ENCODE measurements around the gene GADD45G. TPM values are rescaled to one million over a fixed set of nuclear protein-coding genes. Genes with fewer than 3 reads are reported as not detected.

GADD45G gene
- total and polyA plus RNA-seq, 10 of the 15 experiments (the other 5 are each of a cell fraction or from before 2014, with no cell fraction given): 0.07 to 1.00 (median 0.29) TPM; not detected in 4

DNA sequence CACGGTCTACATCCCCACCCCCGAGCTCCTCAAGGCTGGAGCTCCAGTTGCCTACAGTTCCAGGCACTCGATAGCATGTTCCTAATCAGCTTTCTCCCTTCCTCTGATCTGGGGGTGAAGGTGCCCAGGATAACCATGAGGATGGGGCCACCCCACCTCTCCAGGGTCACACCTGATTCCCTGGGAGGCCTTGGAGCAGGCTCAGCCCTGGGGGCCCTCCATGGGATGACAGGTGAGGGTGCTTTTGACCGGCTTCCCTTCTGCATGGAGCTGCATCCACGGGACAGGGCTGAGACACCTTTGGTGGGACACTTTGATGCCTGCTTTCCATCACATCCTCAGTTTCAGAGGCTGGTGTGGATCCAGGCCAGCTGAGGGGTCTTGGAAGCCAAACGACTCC is 28.6 kb downstream of the GADD45G start:
- H3K27me3 ChIP-seq (replicated peaks in 1 of 2; ENCODE audit: control insufficient read depth in 2 of 2, insufficient read depth in 2 of 2, low read length in 1 of 2): peaks cover 0 to 8% of the 10 kb centered on the region in 2 experiments; a peak in 3 of 4 replicates
- H3K4me1 ChIP-seq (ENCODE audit: control insufficient read depth, insufficient read depth, low read length): no peaks in the 10 kb centered on the region
- H3K4me2 ChIP-seq (ENCODE audit: control insufficient read depth, insufficient read depth): no peak overlapping the region
- ATAC-seq (no peak), FAIRE-seq (no peak), DNase-seq (ENCODE audit: low read depth, low spot score) (no peak)
- no peak overlapping the region for H3K27ac ChIP-seq (ENCODE audit: control insufficient read depth, insufficient read depth)
- no peaks in the 10 kb centered on the region for H3K79me2 ChIP-seq (ENCODE audit: control insufficient read depth, insufficient read depth, low read length)
- no peaks in the 10 kb centered on the region for H3K9me3 ChIP-seq (replicated peaks; ENCODE audit: control insufficient read depth, insufficient read depth, low read length)
- ChIA-PET CTCF (interaction anchor here (1.3 kb wide), 1 partner anchor 30 kb away, joined by 3 read pairs; no protein-coding TSS in a partner anchor), RAD21 (ENCODE audit: unreplicated experiment) (no interaction called here), SMC1A (ENCODE audit: uncharacterized antibody, unreplicated experiment) (interaction anchor here (1.5 kb wide), 1 partner anchor 12 kb away, joined by 3 read pairs; no protein-coding TSS in a partner anchor), POLR2A (no interaction called here)
- H3K4me3 ChIP-seq: no peak overlapping the region
- in situ Hi-C loops (cut with MboI) (no loop called here), intact Hi-C loops (cut with micrococcal nuclease; ENCODE audit: unreplicated experiment) (no loop called here)
- H3K36me3 ChIP-seq (ENCODE audit: control insufficient read depth in 2 of 2, insufficient read depth in 2 of 2, low read length in 1 of 2): no peaks in the 10 kb centered on the region
- no peak overlapping the region for H2AFZ ChIP-seq (ENCODE audit: control insufficient read depth, low read depth, low read length)
- no peaks in the 10 kb centered on the region for H4K20me1 ChIP-seq (ENCODE audit: control insufficient read depth, insufficient read depth)
- no peak overlapping the region for H3K9ac ChIP-seq (ENCODE audit: control insufficient read depth, insufficient read depth, low read length)
- WGBS (ENCODE audit: insufficient coverage, insufficient replicate concordance, low lambda C conversion rate, missing lambda C conversion rate): 12% methylated on average over 6 of the region's 6 CpGs
- BruUV-seq (replicated peaks): no TSS peak
- TF ChIP-seq CHD2 (IDR thresholded peaks at IDR 0.05; ENCODE audit: borderline replicate concordance, low read depth, low read length) (no peak), DPF2 (IDR thresholded peaks at IDR 0.05) (no peak), STAT3 (IDR thresholded peaks at IDR 0.05; ENCODE audit: low read depth, low read length) (no peak), RCOR1 (conservative IDR thresholded peaks at IDR 0.05; ENCODE audit: low read depth, low read length) (no peak), SMAD1 (IDR thresholded peaks at IDR 0.05; ENCODE audit: low read depth, partially characterized antibody) (no peak), IRF4 (IDR thresholded peaks at IDR 0.05; ENCODE audit: low read depth, low read length) (no peak), FOS (IDR thresholded peaks at IDR 0.05; ENCODE audit: borderline replicate concordance, extremely low read depth, insufficient read length) (no peak), CEBPB (IDR thresholded peaks at IDR 0.05; ENCODE audit: borderline replicate concordance in 1 of 2, low read depth in 2 of 2, low read length in 2 of 2) (no peak), BRCA1 (IDR thresholded peaks at IDR 0.05; ENCODE audit: low read depth, low read length) (no peak), SRF (IDR thresholded peaks at IDR 0.05; ENCODE audit: low read depth in 2 of 2, low read length in 2 of 2) (no peak), POLR2AphosphoS5 (IDR thresholded peaks at IDR 0.05; ENCODE audit: low read length) (no peak), RFX5 (IDR thresholded peaks at IDR 0.05; ENCODE audit: low read depth, low read length) (no peak), CTCF (IDR thresholded peaks at IDR 0.05 in 2 of 3, conservative IDR thresholded peaks at IDR 0.05 in 1 of 3; ENCODE audit: control insufficient read depth in 2 of 3, extremely low read depth in 1 of 3, insufficient read depth in 1 of 3, low read depth in 3 of 3, low read length in 3 of 3) (no peak), NRF1 (conservative IDR thresholded peaks at IDR 0.05; ENCODE audit: low read depth, low read length) (no peak), CHD1 (IDR thresholded peaks at IDR 0.05; ENCODE audit: low read depth, low read length) (no peak)
- TF ChIP-seq, protein P1, sequence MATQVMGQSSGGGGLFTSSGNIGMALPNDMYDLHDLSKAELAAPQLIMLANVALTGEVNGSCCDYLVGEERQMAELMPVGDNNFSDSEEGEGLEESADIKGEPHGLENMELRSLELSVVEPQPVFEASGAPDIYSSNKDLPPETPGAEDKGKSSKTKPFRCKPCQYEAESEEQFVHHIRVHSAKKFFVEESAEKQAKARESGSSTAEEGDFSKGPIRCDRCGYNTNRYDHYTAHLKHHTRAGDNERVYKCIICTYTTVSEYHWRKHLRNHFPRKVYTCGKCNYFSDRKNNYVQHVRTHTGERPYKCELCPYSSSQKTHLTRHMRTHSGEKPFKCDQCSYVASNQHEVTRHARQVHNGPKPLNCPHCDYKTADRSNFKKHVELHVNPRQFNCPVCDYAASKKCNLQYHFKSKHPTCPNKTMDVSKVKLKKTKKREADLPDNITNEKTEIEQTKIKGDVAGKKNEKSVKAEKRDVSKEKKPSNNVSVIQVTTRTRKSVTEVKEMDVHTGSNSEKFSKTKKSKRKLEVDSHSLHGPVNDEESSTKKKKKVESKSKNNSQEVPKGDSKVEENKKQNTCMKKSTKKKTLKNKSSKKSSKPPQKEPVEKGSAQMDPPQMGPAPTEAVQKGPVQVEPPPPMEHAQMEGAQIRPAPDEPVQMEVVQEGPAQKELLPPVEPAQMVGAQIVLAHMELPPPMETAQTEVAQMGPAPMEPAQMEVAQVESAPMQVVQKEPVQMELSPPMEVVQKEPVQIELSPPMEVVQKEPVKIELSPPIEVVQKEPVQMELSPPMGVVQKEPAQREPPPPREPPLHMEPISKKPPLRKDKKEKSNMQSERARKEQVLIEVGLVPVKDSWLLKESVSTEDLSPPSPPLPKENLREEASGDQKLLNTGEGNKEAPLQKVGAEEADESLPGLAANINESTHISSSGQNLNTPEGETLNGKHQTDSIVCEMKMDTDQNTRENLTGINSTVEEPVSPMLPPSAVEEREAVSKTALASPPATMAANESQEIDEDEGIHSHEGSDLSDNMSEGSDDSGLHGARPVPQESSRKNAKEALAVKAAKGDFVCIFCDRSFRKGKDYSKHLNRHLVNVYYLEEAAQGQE (IDR thresholded peaks at IDR 0.05; ENCODE audit: low read depth, low read length): no peak

Data from GM12878 (cell line).